PC-3 (cell line): ENCODE measurements around the gene SPATA33.

Experiments
- CTCF ChIP-seq: fragments of 300-600 bp; sonication (generic); conservative IDR thresholded peaks from 2 replicates; pipeline ENCODE4 v1.5.1; 2017; ENCODE audit warnings: antibody characterized with exemption, low read depth, mild to moderate bottlenecking, low read length
- EZH2 ChIP-seq: fragments of 300-600 bp; sonication (generic); IDR thresholded peaks from one replicate; pipeline ENCODE4 v1.6.1; 2017; ENCODE audit warnings: antibody characterized with exemption, mild to moderate bottlenecking, low read length; ENCODE audit not compliant: unreplicated experiment
- EZH2phosphoT487 ChIP-seq: fragments of 300-600 bp; sonication (generic); IDR thresholded peaks from 2 replicates; pipeline ENCODE4 v1.6.1; 2018; ENCODE audit warnings: mild to moderate bottlenecking, antibody characterized with exemption, low read length, borderline replicate concordance

- TF ChIP-seq EZH2 (no peak), CTCF (no peak), EZH2phosphoT487 (no peak)
These were observed 3.6 kb downstream of the SPATA33 start for GRCh38 chr16:89661215-89661614.
